ENCODE data around the gene RAB35. TPM values are rescaled to one million over a fixed set of nuclear protein-coding genes. Genes with fewer than 3 reads are reported as not detected.

The RAB35 gene
- total and polyA plus RNA-seq, 2 experiments from 2014 or later: 9.9 to 16.9 TPM

DNA sequence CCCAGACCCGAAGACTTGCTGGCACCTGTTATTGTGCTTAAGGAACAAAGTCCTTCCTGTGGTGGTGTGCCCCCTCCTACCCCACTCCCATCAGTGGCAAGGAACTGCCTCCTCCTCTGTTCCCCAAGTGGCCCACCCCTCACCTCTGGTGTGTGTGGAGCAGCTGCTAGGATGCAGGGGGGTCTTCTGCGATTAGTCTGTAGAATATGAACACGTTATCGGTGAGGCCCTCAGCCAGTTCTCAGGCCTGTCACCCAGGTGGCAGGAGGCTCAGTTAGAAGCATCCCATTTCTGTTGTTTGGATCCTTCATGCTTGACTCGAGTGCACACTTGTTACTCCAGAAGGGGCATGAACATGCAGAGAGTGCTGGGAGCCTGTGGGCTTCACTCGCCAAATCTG lies 39.3 kb downstream of the RAB35 start:
- no peak for ATAC-seq
- Mint-ChIP-seq H3K4me1 (peaks cover 11% of the 10 kb centered on the region), H3K27me3 (ENCODE audit: insufficient read depth, low read depth, poor library complexity) (peaks cover 6% of the 10 kb centered on the region), H3K27ac (no peak overlapping the region), H3K36me3 (ENCODE audit: low read depth) (peaks cover 13% of the 10 kb centered on the region), H3K9me3 (no peaks in the 10 kb centered on the region; the same call in 2 of the 3 replicates), H3K4me3 (no peak overlapping the region)
- Histone ChIP-seq H3K27me3 (ENCODE audit: insufficient read depth) (no peaks in the 10 kb centered on the region), H3K9me2 (ENCODE audit: insufficient read depth) (0 out of 2 replicates have a peak, but pooled peaks cover 2% of the 10 kb centered on the region), H3F3A (replicated peaks; ENCODE audit: low read depth) (no peaks in the 10 kb centered on the region), H3K4me2 (no peak overlapping the region), H3K79me2 (replicated peaks; ENCODE audit: insufficient read depth) (no peaks in the 10 kb centered on the region), H4K20me1 (replicated peaks; ENCODE audit: insufficient read depth) (no peaks in the 10 kb centered on the region), H3K4me1 (ENCODE audit: insufficient read depth) (no peaks in the 10 kb centered on the region), H2AFZ (no peak overlapping the region), H3K36me3 (ENCODE audit: insufficient read depth) (no peaks in the 10 kb centered on the region), H3K27ac (ENCODE audit: low read depth) (no peak overlapping the region), H3K4me3 (no peak overlapping the region)
- no peak for TF ChIP-seq JUNB (IDR thresholded peaks at IDR 0.05; ENCODE audit: unreplicated experiment)
- TF ChIP-seq, protein P1, sequence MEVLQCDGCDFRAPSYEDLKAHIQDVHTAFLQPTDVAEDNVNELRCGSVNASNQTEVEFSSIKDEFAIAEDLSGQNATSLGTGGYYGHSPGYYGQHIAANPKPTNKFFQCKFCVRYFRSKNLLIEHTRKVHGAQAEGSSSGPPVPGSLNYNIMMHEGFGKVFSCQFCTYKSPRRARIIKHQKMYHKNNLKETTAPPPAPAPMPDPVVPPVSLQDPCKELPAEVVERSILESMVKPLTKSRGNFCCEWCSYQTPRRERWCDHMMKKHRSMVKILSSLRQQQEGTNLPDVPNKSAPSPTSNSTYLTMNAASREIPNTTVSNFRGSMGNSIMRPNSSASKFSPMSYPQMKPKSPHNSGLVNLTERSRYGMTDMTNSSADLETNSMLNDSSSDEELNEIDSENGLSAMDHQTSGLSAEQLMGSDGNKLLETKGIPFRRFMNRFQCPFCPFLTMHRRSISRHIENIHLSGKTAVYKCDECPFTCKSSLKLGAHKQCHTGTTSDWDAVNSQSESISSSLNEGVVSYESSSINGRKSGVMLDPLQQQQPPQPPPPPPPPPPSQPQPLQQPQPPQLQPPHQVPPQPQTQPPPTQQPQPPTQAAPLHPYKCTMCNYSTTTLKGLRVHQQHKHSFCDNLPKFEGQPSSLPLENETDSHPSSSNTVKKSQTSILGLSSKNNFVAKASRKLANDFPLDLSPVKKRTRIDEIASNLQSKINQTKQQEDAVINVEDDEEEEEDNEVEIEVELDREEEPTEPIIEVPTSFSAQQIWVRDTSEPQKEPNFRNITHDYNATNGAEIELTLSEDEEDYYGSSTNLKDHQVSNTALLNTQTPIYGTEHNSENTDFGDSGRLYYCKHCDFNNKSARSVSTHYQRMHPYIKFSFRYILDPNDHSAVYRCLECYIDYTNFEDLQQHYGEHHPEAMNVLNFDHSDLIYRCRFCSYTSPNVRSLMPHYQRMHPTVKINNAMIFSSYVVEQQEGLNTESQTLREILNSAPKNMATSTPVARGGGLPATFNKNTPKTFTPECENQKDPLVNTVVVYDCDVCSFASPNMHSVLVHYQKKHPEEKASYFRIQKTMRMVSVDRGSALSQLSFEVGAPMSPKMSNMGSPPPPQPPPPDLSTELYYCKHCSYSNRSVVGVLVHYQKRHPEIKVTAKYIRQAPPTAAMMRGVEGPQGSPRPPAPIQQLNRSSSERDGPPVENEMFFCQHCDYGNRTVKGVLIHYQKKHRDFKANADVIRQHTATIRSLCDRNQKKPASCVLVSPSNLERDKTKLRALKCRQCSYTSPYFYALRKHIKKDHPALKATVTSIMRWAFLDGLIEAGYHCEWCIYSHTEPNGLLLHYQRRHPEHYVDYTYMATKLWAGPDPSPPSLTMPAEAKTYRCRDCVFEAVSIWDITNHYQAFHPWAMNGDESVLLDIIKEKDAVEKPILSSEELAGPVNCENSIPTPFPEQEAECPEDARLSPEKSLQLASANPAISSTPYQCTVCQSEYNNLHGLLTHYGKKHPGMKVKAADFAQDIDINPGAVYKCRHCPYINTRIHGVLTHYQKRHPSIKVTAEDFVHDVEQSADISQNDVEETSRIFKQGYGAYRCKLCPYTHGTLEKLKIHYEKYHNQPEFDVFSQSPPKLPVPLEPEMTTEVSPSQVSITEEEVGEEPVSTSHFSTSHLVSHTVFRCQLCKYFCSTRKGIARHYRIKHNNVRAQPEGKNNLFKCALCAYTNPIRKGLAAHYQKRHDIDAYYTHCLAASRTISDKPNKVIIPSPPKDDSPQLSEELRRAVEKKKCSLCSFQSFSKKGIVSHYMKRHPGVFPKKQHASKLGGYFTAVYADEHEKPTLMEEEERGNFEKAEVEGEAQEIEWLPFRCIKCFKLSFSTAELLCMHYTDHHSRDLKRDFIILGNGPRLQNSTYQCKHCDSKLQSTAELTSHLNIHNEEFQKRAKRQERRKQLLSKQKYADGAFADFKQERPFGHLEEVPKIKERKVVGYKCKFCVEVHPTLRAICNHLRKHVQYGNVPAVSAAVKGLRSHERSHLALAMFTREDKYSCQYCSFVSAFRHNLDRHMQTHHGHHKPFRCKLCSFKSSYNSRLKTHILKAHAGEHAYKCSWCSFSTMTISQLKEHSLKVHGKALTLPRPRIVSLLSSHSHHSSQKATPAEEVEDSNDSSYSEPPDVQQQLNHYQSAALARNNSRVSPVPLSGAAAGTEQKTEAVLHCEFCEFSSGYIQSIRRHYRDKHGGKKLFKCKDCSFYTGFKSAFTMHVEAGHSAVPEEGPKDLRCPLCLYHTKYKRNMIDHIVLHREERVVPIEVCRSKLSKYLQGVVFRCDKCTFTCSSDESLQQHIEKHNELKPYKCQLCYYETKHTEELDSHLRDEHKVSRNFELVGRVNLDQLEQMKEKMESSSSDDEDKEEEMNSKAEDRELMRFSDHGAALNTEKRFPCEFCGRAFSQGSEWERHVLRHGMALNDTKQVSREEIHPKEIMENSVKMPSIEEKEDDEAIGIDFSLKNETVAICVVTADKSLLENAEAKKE (CRISPR knock-in tag; IDR thresholded peaks at IDR 0.05): no peak
- TF ChIP-seq ZNF114 (CRISPR knock-in tag; IDR thresholded peaks at IDR 0.05): no peak
- TF ChIP-seq STAT1 (IDR thresholded peaks at IDR 0.05; ENCODE audit: unreplicated experiment): no peak
- no peak for TF ChIP-seq NANOG (IDR thresholded peaks at IDR 0.05; ENCODE audit: borderline replicate concordance)
- TF ChIP-seq ZNF331 (CRISPR knock-in tag; IDR thresholded peaks at IDR 0.05; ENCODE audit: low read depth): no peak
- TF ChIP-seq, protein P2, sequence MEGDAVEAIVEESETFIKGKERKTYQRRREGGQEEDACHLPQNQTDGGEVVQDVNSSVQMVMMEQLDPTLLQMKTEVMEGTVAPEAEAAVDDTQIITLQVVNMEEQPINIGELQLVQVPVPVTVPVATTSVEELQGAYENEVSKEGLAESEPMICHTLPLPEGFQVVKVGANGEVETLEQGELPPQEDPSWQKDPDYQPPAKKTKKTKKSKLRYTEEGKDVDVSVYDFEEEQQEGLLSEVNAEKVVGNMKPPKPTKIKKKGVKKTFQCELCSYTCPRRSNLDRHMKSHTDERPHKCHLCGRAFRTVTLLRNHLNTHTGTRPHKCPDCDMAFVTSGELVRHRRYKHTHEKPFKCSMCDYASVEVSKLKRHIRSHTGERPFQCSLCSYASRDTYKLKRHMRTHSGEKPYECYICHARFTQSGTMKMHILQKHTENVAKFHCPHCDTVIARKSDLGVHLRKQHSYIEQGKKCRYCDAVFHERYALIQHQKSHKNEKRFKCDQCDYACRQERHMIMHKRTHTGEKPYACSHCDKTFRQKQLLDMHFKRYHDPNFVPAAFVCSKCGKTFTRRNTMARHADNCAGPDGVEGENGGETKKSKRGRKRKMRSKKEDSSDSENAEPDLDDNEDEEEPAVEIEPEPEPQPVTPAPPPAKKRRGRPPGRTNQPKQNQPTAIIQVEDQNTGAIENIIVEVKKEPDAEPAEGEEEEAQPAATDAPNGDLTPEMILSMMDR (conservative IDR thresholded peaks at IDR 0.05; ENCODE audit: low read depth in 2 of 2): no peak
- no peak for TF ChIP-seq CREB1 (CRISPR knock-in tag; IDR thresholded peaks at IDR 0.05; ENCODE audit: low read depth)
- TF ChIP-seq EZH2 (IDR thresholded peaks at IDR 0.05; ENCODE audit: low read depth, unreplicated experiment): no peak
- no peak for TF ChIP-seq POLR2AphosphoS5 (IDR thresholded peaks at IDR 0.05; ENCODE audit: low read depth)
- TF ChIP-seq, protein P3, sequence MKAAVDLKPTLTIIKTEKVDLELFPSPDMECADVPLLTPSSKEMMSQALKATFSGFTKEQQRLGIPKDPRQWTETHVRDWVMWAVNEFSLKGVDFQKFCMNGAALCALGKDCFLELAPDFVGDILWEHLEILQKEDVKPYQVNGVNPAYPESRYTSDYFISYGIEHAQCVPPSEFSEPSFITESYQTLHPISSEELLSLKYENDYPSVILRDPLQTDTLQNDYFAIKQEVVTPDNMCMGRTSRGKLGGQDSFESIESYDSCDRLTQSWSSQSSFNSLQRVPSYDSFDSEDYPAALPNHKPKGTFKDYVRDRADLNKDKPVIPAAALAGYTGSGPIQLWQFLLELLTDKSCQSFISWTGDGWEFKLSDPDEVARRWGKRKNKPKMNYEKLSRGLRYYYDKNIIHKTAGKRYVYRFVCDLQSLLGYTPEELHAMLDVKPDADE (IDR thresholded peaks at IDR 0.05): no peak
- TF ChIP-seq EZH2phosphoT487 (IDR thresholded peaks at IDR 0.05; ENCODE audit: unreplicated experiment): no peak
- no peak for DNase-seq (ENCODE audit: low spot score)

All from GM23338 (cell line).